T-helper 2 cell treated with Interferon-gamma antibody and Interleukin-4, amounts not matched to agents 100 ng/mL and 5 ng/mL, for 36 hours (primary cell): ENCODE measurements around the gene NUDT15. TPM values are rescaled to one million over a fixed set of nuclear protein-coding genes. Genes with fewer than 3 reads are reported as not detected.

Experiments
- intact Hi-C: fragments of 100-400 bp; cut with micrococcal nuclease; formaldehyde crosslinking; loops from one replicate; pipeline ENCODE4 v1.15.1; 2023
- total RNA-seq: library from RNA; stranded (reverse); gene quantifications from 2 replicates; pipeline ENCODE4 v1.2.3, GENCODE V29; 2022

The NUDT15 gene
- total RNA-seq: 13.0 and 15.4 TPM in 2 replicates

- intact Hi-C loops: loop anchor here (1.0 to 5.0 kb wide), 8 partner anchors 36 to 1407 kb away; partner anchors contain the start of genes CAB39L, ITM2B, MED4 and RB1
Measured at GRCh38 chr13:48037346-48038173, at the start of gene NUDT15. NUDT15 (plus strand) TSS chr13:48037726; CDS start chr13:48037747, 21 bp downstream.

- intact Hi-C loops: no loop called here
Measured at GRCh38 chr13:47990427-47990826, 47.1 kb upstream of the NUDT15 start.

GRCh38 chr13:47990920-47991466, 46.5 kb upstream of the NUDT15 start:
- intact Hi-C loops: no loop called here

DNA sequence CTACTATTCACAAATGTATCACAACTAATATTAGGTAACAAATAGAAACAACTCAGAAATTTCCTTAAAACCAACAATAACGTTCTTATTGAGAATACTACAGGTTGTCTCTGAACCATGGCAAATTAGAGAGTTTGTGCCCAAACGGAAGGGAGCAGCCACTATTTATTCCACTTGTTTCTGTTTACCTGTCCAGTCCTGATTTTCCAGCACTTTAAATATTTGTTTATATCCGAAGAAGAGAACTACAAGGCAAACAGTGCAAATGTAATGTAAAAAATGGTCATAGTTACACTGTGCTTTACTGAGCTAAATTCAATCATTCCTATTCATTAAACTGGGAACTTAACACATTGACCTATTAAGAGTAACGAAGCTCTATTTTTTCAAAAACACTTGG, 45.7 kb upstream of the NUDT15 start:
- intact Hi-C loops: no loop called here

DNA sequence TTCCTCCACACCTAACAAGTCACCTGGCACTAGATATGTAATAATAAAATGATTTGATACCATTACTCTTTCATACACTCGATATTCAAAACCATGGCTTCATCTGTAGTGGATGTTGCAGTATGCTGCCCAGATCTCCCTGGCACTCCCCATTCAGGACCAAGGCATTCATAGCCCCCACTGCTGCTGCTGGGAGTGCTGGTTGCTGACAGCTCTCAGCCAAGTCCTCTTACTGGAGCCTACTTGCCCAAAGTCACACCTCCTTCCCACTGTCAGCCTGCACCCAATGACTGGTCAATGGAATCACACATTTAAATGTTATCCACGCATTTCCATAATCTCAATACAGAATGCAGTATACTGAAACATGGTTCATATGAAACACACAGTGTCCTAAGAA, 40.1 kb upstream of the NUDT15 start:
- intact Hi-C loops: no loop called here

- intact Hi-C loops: loop anchor here (5.0 kb wide), 1 partner anchor 1203 kb away; the partner anchor contains the start of gene ESD
Measured at GRCh38 chr13:47999973-48000372, 37.6 kb upstream of the NUDT15 start.

DNA sequence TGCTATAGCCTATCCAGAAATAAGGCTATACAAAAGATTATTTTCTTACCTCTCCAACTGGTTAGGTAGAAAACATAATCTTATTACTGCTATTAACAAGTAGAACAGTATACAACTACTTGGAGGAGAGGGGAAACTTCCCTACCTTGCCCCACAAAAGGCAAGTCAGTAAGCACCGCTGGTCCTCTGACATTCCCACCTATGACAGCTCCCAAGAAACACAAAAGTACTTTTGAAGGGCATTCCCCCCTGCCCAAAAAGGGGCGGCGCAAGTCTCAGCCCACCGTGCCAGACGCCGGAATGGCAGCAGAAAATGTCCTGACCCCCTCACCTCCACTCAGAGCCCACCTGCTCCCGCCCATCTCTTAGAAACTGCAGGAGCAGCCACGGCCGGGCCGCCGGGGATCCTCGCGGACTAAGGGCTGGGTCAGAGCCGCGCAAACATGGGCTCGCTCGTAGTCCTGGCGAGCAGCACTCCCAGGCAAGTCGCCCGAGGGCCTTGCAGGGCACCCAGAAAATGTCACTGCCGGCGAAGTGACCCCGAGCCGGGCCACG, 36.9 kb upstream of the NUDT15 start:
- intact Hi-C loops: loop anchor here (1.0 to 5.0 kb wide), 5 partner anchors 37 to 1203 kb away; partner anchors contain the start of genes ESD, ITM2B, MED4 and NUDT15

GRCh38 chr13:48001114-48001881, 36.2 kb upstream of the NUDT15 start, which contains the start of gene SUCLA2:
SUCLA2 (minus strand) TSS chr13:48001273; CDS start chr13:48001269, 4 bp downstream.
- intact Hi-C loops: loop anchor here (1.0 to 5.0 kb wide), 5 partner anchors 36 to 1204 kb away; partner anchors contain the start of genes ESD, ITM2B, MED4 and NUDT15

DNA sequence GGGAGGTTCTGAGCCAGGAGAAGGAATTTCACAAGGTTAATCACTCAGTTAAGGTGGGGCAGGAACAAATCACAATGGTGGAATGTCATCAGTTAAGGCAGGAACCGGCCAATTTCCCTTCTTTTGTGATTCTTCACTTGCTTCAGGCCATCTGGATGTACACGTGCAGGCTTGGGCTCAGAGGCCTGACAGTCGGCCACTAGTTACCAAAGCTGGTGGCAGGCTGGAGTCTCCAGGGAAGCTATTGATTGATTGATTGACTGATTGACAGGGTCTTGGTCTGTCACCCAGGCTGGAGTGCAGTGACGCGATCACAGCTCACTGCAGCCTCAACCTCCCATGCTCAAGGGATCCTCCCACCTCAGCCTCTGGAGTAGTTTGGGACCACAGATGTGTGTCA, 35.5 kb upstream of the NUDT15 start:
- intact Hi-C loops: loop anchor here (1.0 to 5.0 kb wide), 5 partner anchors 35 to 1205 kb away; partner anchors contain the start of genes ESD, ITM2B, MED4 and NUDT15

DNA sequence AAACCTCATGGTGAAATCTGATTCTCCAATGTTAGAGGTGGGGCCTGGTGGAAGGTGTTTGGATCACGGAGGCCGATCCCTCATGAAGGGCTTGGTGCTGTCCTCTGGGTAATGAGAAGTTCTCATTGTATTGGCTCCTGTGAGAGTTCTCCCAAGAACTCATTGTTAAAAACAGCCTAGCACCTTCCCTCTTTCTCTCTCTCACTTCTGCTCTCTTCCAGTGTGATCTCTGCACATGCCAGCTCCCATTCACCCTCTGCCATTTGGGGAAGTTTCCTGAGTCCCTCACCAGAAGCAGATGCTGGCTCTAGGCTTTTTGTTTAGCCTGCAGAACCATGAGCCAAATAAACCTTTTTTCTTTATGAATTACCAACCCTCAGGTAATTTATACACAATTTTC, 33.3 kb upstream of the NUDT15 start:
- intact Hi-C loops: loop anchor here (5.0 kb wide), 1 partner anchor 1207 kb away; the partner anchor contains the start of gene ESD

DNA sequence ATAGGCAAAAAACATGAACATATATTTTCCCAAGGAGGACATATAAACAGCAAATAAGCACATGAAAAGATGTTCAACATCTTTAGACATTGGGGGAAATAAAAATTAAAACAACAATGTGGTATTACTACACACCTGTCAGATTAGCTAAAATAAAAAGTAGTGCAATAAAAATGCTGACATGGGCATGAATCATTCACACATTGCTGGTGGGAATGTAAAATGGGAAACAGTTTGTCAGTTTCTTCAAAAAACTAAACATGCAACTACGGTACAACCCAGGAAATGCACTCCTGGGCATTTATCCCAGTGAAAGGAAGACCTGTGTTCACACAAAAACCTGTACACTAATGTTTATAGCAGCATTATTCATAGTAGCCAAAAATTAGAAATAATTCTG, 31.1 kb upstream of the NUDT15 start:
- intact Hi-C loops: no loop called here

DNA sequence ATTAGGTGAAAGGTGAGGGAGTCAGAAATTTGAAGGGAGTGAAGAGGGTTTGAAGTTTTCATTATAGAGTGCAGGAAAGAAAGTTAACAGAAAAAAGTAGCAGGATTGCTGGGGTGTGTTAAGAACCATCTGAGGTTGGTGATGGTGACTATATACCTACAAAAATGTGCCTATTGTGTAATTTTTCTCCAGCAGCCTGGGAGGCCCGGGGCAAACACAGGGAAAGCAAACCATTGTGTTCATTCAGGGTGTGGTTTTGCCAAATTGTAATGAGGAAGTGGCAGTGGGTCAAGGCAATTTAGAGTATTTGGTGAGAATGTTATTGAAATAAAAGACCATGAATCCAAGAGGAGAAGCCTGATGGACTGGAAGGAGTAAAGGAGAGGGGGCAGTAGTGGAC, 28.2 kb upstream of the NUDT15 start:
- intact Hi-C loops: no loop called here

DNA sequence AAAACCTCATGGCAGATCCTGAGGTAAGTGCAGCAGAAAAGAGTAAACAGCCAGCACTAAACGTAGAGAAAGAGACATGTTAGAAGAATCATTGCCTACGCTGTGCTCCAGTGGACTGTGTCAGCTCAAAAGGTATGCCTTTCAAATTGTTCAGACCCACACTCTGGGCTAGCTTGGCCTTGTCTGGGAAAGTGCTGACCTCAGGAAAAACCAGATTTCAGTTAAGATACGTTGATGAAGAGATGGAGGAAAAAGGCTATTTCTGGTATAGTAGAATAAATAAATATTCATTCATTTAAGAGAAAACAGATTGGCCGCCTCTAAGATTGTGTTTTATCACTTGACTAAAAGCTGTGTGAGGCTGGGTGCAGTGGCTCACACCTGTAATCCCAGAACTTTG, 26.8 kb upstream of the NUDT15 start:
- intact Hi-C loops: no loop called here

DNA sequence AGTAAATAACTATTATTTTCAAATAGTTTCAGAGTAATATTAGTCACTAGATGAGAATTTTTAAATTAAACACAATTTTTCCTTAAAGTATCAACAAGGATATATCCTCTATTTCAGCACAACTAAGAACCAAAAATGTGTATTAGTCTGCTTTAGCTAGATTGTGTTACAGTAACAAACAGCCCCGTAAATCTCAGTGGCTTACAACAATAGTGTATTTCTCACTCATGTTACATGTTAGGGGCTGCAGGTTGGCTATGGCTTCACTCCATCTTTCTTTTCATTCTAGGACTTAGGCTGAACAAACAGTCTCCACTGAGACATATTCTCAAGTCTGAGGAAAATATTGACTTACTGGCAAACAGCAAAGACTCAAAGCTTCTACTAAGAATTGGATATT, 24.9 kb upstream of the NUDT15 start:
- intact Hi-C loops: no loop called here

DNA sequence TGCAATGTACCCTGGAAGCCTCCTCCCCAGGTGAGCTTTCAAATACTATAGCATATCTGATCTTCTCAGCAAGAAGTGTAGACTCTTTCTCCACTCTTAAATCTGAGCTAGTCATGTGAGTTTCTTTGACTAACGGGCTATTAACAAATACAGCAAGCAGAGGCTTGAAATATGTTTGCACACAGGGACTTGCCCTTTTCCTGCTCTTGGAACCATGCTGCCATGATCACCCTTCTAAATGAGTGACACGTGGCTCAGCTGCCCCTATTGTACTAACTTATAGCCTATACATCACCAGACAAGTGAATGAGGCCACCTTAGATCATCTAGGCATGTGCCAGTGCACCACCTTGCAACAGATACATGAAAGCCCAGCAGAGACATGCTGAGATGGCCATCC, 23.2 kb upstream of the NUDT15 start:
- intact Hi-C loops: no loop called here

DNA sequence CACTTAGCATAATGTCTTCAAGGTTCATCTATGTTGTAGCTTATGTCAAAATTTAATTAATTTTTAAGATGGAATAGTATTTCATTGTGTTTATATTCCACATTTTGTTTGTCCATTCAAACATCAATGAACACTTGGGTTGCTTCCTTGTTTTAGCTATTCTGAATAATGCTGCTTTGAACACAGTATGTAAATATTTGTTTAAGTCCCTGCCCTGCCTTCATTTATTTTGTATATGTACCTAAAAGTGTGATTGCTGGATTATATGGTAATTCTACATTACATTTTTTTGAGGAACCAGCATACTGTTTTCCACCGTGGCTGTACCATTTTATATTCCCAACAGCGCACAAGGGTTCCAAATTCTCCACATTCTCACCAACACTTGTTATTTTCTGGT, 18.9 kb upstream of the NUDT15 start:
- intact Hi-C loops: no loop called here

- intact Hi-C loops: no loop called here
Measured at GRCh38 chr13:48019796-48020195, 17.7 kb upstream of the NUDT15 start.

- intact Hi-C loops: no loop called here
Measured at GRCh38 chr13:48028066-48028465, 9.5 kb upstream of the NUDT15 start.

DNA sequence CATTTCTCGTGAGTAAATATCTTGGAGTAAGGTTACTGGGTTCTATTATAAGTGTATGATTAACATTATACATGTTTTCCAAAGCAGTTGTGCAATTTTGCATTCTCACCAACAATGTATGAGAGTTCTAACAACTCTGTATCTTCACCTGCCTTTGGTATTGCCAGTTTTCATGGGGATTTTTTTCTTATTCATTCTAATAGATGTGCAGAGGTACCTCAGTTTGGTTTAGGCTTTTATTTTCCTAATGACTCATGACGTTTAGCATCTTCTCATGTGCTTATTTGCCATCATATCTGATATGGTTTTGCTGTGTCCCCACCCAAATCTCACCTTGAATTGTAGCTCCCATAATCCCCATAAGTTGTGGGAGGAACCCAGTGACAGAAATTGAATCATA, 7.7 kb upstream of the NUDT15 start:
- intact Hi-C loops: no loop called here

DNA sequence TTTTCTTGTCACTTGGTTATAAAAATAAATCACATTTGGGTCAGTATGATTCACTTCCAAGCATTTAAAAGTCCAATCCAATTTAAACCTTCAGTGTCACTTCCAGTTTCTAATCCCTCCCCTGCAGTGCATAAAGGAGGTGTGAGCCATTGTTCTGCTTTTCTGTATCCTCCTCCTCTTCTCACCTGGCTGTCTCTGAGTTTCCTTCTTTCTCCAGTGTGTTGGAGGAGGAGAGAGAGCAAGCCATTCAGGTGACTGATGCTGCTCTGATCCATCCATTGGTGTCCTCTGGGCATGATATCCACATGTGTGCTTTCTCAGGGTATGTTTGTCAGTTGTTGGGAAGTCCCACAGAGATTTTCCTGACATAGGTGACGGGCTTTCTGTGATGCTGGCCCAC, 1.2 kb downstream of the NUDT15 start:
- intact Hi-C loops: loop anchor here (1.0 to 5.0 kb wide), 3 partner anchors 364 to 1406 kb away; partner anchors contain the start of genes CAB39L and SETDB2

- intact Hi-C loops: no loop called here
Measured at GRCh38 chr13:48040049-48040448, 2.5 kb downstream of the NUDT15 start.
